GM10266 (cell line): ENCODE data around the gene PURB.
"Not testable (repeated sequence)": the region's sequence is repeated elsewhere in the genome, so short reads cannot be mapped to it uniquely, and the experiment has no call there.

Experiments used
- DNase-seq: peaks from one replicate; pipeline ENCODE4 v3.0.0; 2012; ENCODE audit errors: extremely low spot score
- TF ChIP-seq, protein P1 (sequence below): IDR thresholded peaks from 2 replicates; pipeline ENCODE4 v1.5.1; 2012; ENCODE audit warnings: mild to moderate bottlenecking, low read depth; ENCODE audit not compliant: control insufficient read depth, insufficient read depth; ENCODE audit errors: missing control alignments

Gene PURB

DNA sequence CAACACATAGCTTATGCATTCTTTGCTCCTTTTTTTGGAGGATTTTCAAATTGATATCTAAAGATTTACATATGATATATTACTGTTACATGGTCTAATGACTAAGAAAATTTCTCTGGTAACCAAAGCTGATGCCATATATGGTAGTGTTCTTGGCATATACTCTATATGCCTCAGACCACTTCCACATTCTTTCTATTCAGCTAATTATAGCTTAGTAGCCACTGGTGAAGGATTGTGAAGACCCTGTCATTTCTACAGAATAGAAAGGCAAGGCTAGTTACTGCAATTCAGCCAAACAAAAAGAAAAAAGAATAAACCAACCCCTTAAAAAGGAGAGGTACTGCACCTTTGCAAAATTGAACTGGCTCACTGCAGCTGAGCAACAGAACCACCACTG, 3.7 kb downstream of the PURB start:
- DNase-seq = no peak
- TF ChIP-seq, protein P1, sequence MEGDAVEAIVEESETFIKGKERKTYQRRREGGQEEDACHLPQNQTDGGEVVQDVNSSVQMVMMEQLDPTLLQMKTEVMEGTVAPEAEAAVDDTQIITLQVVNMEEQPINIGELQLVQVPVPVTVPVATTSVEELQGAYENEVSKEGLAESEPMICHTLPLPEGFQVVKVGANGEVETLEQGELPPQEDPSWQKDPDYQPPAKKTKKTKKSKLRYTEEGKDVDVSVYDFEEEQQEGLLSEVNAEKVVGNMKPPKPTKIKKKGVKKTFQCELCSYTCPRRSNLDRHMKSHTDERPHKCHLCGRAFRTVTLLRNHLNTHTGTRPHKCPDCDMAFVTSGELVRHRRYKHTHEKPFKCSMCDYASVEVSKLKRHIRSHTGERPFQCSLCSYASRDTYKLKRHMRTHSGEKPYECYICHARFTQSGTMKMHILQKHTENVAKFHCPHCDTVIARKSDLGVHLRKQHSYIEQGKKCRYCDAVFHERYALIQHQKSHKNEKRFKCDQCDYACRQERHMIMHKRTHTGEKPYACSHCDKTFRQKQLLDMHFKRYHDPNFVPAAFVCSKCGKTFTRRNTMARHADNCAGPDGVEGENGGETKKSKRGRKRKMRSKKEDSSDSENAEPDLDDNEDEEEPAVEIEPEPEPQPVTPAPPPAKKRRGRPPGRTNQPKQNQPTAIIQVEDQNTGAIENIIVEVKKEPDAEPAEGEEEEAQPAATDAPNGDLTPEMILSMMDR = no peak

DNA sequence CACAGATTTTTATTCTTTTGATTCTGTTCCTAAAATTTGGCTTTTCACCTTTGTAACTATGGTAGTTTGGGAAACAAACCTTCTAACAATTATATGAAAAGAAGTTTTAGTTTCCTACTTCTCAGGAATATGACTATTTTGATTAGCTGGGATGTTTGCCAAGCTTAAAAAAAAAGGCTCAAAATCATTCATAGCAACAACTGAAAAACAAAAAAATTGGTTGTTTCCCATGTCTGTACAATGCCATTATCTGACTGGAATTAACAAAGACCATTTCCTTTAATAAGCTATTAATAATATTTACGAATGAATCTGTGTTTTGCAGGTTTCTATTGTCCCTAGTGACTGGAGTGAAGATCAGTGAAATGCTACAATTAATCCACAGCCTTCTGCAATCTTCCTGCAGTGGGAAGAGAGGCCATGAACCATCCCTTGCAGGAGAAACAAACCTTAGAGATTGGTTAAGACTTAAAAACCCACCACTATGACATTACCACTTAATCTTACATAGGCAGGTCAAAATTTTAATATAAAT, 4.2 kb downstream of the PURB start:
- TF ChIP-seq, protein P1 = no peak
- no peak for DNase-seq

DNA sequence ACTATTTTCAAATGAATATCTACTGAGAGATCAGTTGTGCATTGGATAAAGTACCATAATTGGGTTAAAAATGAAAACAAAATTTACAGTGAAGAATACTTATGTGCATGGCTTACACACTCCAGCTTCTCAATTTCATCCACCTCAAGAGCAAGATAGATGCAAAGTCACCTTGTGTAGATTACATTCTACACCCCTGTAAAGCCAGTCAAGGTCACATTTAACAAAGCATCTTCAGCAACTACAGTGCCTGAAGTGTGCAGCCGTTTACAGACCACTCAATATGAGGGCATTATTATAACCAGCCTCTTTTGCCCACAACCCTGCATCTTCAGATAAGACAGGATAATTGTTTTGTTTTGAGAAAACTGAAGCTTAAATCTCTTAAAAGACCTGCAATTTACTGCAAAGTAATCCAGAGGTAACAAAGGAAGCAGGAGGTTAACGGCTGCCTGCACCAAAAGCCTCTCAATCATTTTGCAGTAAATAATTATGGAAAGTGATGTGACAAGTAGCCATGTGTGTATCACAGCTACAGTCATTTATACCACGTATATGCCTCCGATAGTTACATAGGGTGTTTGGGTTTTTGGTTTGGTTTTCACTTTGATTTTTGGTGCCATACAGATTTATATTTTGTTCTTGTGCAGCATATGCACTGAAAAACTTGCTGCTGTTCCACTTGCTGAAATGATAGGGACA, 4.9 kb downstream of the PURB start:
- DNase-seq = no peak

DNA sequence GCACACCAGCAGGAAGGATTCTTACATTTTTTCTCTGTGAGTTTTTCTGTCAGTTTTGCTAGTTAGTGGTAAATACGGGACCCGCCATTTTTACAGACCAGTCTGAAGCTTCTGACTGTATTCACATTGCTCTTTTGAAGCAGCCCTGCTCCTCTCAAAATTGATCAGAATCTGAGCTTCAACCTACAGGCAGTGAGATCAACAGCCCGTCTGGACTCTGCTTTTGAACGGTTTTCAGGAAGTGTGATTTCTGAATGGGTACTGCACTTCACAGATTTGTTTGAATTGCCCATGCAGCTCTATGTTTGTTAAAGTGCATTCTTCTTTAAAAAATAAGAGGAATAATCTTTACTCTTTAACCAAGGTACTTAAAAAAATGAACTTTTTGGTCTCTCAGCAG, 8.9 kb downstream of the PURB start:
- no peak for DNase-seq
- TF ChIP-seq, protein P1 = no peak

More for the DNA sequence above, 4.9 kb downstream of the PURB start:
- TF ChIP-seq, protein P1 = no peak

DNA sequence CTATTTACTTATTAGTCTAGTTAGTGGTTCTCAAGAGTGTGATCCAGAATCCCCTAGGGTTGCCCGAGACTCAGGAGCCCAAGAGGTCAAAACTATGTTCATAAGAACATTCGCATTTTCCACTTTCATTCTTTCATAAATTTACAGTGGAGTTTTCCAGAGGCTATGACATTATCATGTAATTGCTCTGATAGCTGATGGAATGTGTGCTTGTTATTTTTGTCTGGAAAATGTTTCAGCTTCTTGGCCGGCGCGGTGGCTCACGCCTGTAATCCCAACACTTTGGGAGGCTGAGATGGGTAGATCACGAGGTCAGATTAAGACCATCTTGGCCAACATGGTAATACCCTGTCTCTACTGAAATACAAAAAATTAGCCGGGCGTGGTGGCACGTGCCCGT, 10.1 kb downstream of the PURB start:
- DNase-seq = no peak
- TF ChIP-seq, protein P1 = no peak

DNA sequence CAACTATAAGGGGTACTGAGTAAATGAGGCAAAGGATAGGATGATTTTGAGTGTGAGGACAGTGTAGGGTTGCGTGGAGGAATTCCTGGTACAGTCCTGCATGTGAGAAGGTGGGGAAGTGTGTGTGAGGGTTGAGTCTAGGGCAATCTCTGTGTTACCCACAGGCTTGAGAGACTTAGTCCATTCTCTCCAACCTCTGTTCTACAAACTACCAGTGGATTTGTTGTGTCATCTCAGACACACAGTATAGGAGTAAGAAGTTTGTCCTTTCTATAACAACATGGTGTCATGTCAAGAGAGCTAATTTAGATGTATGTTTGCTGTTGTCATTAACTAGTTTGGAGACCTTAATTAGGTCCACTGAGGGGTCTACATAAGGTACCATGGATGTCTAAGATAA, 12.5 kb downstream of the PURB start:
- DNase-seq = no peak
- TF ChIP-seq, protein P1 = no peak

DNA sequence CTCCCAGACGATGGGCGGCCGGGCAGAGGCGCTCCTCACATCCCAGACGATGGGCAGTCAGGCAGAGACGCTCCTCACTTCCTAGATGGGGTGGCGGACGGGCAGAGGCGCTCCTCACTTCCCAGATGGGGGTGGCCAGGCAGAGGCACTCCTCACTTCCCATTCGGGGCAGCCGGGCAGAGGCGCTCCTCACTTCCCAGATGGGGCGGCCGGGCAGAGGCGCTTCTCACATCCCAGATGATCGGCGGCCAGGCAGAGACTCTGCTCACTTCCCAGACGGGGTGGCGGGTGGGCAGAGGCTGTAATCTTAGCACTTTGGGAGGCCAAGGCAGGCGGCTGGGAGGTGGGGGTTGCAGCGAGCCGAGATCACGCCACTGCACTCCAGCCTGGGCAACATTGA, 13.4 kb downstream of the PURB start:
- not testable (repeated sequence) for DNase-seq

DNA sequence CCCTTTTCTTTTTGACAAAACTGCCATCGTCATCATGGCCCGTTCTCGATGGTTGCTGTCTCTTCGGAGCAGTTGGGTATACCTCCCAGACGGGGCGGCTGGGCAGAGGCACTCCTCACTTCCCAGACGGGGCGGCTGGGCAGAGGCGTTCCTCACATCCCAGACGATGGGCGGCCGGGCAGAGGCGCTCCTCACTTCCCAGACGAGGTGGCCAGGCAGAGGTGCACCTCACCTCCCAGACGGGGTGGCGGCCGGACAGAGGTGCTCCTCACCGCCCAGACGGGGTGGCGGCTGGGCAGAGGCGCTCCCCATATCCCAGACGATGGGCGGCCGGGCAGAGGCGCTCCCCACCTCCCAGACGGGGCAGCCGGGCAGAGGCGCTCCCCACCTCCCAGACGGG, 14.6 kb downstream of the PURB start:
- not testable (repeated sequence) for DNase-seq

DNA sequence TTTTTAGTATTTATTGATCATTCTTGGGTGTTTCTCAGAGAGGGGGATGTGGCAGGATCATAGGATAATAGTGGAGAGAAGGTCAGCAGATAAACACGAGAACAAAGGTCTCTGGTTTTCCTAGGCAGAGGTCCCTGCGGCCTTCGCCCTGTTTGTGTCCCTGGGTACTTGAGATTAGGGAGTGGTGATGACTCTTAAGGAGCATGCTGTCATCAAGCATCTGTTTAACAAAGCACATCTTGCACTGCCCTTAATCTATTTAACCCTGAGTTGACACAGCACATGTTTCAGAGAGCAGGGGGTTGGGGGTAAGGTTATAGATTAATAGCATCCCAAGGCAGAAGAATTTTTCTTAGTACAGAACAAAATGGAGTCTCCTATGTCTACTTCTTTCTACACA, 15.0 kb downstream of the PURB start:
- not testable (repeated sequence) for DNase-seq
